Measurements from ENCODE around the gene CSTF3.
A peak's percentile ranks its signal among the peaks of the same experiment; 100 is the strongest.
"Not testable (repeated sequence)": the region's sequence is repeated elsewhere in the genome, so short reads cannot be mapped to it uniquely, and the experiment has no call there.

CSTF3 gene

DNA sequence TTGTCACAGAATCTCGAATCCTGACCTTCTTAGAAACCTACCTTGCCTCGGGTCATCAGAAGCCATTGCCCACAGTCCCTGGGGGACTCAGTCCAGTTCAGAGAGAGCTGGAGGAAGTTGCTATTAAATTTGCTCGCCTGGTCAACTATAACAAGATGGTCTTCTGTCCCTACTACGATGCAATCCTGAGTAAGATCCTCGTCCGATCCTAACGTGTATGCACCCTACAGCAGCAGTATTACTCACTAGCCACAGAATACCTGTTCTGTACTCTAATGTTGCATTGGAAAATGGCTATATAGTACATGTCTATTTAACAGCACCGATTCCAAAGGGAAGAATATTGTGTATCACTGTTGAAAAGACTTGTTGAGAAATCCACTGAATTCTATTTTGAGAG is 88.8 kb downstream of the CSTF3 start:
- no peak for DNase-seq

DNA sequence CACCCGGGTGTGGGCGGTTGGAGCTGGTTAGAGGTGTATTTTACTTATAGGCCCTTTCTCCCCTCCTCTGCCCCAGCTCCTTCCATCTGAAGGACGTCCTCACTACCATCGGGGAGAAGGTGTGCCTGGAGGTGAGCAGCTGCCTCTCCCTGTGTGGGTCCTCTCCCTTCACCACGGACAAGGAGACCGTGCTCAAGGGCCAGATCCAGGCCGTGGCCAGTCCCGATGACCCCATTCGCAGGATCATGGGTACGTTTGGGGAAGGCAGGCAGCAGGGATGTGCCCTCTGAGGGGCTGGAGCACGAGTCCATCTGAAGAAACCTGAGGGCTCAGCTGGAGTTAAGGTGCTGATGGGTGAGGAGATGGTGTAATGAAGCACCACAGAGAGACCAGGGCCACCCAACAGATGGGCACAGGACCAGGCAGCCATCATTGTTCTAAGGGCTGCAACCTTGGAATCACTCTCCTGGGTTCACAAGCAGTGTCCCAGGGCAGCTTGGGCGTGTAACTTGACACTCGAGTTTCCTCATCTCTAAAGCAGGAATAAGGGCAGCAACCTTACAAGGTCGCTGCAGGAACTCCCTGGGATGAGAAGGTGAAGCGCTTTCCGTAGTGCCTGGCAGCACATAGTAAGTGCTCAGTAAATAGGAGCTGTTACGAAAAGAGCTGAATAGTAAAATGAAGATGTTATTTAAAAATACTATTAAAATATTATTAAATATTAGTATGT is 92.5 kb downstream of the CSTF3 start:
- no peak for DNase-seq

DNA sequence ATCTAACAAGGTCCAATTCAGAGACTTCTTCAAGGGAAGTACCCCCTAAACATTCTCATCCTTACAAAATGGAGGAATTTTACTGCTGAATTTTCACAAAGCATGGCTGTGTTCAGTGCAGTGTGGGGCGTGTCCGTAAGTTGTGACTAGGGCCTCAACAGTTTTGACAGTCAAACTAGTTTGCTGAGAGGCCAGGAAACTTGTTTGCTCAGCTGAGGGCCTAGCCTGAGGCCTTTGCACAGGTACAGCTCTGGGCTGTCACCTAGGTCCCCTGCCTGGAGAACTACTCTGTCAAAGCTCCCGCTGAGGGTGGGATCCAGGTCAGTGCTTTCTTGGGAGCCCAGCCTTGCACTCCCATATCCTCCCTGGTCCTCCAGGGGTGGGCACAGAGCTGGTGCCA is 94.0 kb downstream of the CSTF3 start:
- no peak for DNase-seq

DNA sequence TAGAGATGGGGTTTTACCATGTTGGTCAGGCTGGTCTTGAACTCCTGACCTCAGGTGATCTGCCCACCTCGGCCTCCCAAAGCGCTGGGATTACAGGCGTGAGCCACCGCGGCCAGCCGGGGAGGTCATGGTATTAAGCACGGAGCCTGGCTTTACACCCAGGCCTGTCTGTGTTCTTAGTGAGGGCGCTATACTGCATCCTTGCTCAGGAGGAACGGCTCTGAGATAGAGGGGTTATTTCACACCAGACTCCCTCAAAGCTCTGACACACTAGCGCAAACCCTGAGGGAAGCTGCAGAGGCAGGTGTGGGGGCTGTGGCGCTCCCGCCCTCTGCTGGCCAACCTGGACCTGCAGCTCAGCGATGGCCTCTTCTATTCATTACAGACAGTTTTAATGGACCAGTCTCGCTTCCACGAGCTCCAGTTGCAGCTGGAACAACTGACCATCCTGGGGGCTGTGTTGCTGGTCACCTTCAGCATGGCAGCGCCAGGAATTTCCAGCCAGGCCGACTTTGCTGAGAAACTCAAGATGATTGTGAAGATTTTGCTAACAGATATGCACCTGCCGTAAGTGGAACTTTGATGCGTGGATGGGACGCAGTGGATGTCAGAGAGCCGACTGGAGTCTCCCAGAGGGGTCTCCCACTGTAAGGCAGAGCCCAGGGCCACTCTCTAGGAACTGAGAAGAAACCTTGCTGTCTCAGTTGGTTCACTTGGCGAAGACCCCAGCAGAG is 95.7 kb downstream of the CSTF3 start:
- peak; percentile 66 for DNase-seq

DNA sequence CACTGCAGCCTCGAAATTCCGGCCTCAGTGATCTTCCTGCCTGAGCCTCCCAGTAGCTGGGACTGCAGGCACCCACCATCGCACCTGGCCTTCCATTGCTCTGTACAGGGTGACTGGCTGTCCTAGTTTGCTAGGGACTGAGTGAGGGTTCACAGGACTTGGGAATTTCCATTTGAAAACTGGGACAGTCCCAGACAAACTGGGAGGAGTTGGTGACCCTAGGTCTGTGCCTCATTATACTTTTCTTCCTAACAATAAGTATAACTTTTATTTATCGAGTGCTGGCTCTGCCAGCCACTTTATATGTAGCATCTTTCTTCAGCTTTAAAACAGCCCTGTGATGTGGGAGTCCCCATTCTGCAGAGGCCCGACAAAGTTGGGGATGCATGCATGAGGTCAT is 96.4 kb downstream of the CSTF3 start:
- no peak for DNase-seq

DNA sequence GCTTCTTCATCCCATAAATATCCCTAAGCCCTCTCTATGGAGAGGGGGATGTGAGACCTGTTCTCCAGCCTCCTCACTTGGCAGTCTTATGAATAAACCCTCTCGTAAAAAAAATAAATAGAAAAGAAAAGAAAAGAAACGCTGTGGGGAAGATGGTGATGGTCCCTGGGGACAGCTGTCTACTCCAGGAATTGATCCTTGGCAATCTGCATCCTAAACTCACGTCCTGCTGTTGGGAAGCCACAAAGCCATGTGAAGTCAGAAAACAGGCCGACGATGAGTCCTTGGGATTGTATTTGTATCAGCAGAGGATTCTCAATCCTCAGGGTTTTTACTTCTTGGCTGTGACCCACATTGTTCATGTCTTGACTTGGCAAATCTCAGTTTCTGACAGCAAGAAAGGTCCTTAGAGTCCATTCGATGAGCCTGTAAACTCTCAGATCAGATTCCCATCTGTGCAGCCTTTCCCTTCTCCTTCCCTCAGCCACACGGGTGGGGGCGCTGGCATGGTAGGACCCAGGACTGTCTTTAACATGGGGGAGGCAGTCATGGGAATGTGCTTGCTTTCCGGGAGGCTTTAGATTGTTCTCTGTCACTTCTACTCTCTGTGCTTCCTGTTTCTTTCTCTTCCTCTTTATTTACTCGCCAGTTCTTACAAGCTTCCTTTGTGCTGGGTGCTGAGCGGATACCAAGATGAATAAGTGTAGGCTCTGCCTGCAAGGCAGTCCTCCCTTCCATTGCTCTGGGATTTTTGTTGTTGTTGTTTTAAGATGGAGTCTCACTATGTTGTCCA is 97.1 kb downstream of the CSTF3 start:
- DNase-seq, result no peak

DNA sequence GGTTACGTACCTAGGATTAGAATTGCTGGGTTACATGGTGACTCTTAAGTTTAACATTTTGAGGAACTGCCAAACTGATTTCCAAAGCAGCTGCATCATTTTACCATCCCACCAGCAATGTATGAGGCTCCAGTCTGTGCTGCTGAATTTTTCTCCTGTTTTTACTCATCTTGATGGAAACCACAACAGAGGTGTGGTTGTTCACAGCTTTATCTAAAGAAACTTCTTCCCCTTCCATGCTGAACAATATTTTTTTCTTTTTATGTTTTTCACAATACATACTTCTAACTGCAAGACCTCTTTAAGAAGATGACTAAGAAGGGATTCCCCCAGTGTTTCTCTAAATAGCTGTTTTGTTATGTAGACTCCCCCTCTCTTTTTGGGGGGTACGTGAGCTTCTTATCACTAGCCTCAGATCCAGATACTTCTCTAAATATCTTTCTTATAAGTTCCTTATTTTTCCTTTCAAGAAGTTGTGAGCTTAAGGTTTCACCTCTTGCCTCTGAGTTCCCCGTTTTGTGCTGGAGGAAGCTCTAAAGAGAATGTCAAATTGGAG is 97.9 kb downstream of the CSTF3 start:
- DNase-seq, result no peak

DNA sequence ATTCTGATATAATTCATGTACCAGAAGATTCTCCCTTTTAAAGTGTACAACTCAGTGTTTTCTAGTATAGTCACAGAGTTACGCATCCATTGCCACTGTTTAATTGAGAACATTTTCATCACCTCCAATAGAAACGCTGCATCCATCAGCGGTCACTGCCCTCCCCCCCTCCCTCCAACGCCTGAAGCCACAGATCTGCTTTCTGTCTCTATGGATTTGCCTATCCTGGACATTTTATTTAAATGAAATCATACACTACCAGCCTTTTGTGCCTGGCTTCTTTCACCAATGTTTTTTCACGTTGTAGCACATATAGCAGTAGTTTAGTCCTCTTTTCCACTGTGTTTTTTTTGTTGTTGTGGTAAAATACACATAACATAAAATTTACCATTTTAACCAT is 99.1 kb downstream of the CSTF3 start:
- no peak for DNase-seq

DNA sequence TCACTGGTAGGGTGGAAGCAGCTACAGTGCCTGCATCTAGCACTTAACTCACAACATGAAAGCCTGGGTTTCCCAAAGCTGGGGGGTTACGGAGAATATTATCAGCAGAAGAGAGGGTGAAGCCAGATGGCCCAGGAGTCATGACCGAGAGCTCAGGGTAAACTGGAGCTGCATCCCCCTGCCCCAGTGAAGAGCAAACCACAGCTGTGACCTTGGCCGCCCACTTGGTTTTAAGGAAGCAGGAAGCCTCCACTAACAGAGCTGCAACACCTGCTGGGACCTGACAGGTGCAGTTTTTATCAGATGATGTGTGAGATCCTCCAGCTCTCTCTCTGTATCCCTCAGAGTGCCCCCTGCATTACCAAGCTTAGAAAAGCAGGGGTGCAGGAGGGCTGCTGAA is 101.0 kb downstream of the CSTF3 start:
- DNase-seq, result no peak

DNA sequence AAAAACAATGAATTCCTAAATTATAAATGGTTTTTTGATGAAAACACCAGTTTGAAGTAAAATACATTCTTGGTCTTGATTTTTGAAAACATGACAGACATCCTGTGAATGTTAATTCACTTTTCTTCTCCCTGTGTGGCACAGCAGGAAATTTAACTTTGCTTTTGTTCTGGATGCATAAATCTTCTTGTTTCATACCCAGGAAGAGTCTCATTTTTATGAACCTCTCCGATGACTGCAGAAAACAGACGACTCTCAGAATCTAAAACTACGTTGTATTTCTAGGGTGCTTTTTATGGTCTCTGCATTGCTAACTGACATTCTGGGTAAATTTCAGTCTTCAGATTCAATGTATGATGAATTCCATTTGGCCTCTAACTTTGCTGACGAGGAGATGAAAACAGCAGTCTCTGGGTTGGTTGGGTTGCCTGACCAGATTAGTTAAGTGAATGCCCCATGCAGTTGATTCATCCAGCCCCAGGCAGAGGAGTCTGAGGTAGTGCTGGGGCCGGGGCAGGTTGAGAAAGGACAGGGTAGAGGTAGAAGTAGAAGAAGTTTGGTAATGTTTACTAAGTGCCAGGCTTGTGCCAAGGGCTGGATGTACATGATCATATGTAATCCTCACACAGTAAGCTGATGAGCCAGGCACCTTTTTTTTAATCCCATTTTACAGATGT is 101.8 kb downstream of the CSTF3 start:
- no peak for DNase-seq

DNA sequence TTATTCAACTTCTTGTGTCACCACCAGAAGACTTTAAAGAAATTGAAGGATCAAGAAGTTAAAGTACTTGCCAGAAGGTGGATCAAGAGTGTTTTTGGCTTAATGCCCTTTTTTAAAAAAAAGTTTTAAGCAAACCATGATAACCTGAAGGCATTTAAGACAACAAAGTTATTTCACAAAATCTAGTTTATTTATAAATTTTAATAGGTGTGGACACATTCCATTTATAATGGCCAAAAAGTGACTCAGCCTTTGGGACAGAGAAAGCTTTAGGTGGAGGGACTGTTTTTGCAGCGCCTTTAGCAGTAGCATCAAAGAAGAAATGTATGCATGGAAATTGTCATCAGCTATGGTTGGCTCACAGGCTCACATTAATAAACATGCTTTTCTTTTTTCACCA is 104.0 kb downstream of the CSTF3 start:
- no peak for DNase-seq

DNA sequence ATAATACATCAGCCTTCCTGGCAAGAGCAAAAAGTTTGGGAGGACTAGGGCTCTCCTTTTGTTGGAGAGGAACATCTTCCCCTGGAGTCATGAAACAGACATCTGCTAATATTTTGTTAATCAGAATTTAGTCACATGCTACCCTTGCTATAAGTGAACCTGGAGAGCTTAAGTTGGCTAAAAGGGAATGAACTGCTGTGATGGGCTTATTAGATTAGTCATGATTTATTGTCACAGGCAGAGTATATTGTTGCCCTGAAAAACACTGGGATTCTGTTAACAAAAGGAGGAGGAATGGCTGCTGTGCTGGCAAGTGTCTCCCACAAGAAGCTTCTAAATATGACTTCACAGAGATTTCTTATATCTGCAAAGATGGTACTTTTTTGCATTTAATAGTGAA is 105.9 kb downstream of the CSTF3 start:
- no peak for DNase-seq

DNA sequence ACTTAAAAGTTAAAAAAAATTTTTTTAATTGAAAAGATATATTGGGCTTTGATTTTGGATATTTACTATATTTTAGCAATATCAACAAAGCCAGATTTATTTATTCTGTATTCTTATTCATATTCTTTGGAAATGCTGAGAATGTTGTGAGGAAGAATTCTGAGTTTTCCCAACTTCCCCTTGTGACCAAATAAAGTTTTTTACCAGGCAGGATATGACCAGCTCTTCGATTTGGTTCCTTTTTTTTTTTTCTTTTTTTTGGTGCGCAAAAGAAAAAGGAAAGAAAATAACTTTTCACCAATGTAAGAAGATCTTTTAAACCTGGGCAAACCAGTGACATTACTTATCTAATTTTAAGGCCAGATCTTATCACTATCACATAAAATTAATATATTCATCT is 109.0 kb downstream of the CSTF3 start:
- DNase-seq, result no peak

DNA sequence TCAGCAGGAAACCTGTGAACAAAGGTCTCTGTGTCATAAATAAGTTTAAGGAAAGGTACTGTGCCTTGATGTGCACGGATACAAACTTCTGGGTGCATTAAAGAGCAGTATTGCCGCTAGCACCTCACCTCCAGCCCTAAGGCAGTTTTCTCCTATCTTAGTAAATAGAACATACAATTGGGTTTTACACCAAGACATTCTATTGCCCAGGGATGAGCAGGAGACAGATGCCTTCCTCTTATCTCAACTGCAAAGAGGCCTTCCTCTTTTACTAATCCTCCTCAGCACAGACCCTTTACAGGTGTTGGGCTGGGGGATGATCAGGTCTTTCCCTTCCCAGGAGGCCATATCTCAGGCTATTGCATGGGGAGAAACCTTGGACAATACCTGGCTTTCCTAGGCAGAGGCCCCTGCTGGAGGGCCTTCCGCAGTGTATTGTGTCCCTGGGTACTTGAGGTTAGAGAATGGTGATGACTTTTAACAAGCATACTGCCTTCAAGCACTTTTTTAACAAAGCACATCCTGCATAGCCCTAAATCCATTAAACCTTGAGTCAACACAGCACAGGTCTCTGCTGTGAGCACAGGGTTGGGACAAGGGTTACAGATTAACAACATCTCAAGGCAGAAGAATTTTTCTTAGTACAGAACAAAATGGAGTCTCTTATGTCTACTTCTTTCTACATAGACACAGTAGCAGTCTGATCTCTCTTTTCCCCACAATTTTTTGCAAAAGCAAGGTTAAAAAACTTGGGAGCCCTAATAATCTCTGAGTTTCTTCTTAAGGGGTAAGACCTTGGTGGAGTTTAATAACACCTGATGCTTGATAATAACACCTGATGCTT is 111.5 kb downstream of the CSTF3 start:
- DNase-seq, result not testable (repeated sequence)

DNA sequence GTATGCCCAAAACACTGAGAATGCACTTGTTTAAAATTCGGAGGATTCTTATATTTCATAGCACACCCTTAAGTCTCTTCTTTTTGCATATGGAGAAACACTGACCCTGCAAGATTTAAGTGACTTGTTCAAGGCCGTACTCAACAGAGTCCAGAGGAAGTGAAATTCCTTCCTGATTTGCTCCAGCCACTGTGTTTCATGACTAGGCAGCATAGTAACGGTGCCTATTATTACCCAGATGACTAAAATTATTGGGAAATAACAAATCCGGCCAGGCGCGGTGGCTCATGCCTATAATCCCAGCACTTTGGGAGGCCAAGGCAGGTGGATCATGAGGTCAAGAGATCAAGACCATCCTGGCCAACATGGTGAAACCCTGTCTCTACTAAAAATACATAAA is 112.6 kb downstream of the CSTF3 start:
- DNase-seq, result not testable (repeated sequence)

DNA sequence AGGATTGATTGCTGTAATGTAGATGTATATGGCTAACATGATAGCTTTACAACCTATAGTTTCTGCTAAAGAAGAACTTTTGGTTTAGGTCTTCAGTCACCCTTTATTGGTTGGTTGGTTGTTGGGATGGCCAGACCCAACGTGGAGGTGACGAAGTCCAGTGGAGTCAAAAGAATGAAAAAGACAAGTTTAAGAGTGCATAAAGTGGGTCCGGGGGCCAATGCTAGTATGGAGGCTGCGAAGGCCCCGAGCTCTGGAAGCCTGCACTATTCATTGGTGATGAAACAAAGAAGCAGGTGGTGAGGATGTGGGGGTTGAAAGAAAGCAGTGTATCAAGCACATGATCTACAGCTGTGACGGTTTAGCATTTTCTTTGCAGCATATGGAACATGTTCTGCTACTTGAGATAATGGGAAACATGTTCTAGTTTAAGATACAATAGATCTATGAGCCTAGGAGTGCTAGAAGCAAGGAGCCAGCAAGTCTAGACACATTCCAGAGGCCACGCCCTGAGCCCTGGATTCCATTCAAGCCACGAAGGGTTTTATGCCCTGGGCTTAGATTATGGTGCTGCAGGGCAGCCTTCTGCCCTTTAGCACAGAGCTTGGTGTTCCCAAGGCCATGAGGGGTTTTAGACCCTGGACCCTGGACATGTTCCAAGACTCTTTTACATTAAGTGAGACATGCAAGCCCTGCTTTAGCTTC is 115.6 kb downstream of the CSTF3 start:
- DNase-seq, result no peak

DNA sequence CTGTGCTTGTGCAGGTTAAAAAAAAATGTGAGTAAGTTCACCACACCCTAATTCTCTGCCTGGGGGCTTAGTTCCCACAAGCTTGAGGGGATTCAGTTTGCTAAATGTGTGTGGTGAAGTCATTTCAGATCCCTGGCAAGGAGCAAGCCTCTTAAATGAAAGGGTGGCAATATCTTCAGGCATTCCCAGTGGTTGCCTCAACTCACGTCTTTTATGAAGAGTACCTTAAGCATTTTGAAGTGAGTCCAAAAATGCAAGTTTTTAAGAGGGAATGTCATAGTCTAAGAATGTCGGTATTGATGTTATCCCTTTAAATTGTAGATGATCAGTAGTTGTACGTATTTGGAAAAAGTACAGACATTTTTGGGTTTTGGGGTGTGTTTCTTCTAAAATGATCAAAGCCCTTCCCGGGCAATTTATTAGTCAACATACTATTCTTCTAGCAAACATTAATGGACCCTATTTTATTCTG is 117.0 kb downstream of the CSTF3 start:
- no peak for DNase-seq

DNA sequence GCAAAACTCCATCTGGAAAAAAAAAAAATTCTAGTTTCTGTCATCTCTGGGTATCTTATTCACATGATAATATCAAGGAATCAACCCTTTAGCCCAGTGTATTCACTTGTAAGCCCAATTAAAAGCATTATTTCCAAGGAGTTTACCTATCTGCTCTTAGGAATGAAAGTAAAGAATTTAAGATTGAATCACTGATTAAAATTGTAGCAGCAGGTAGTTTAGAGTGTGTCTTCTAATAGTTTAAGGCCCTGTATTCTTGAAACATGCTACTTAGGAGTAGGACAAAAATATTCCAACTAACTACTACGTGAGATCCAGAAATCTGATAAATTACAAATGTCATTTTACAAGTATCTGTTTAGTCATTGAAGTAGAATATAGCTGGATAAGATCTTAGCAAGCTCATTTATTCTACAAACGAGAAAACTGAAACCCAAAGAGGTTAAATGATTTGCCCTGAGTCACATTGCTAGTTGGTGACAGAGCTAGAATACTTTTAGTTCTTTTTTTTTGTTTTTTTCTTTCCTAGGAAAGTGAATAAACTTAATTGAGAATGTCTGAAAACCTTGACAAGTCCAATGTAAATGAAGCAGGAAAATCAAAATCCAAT is 118.0 kb downstream of the CSTF3 start:
- DNase-seq, result no peak

DNA sequence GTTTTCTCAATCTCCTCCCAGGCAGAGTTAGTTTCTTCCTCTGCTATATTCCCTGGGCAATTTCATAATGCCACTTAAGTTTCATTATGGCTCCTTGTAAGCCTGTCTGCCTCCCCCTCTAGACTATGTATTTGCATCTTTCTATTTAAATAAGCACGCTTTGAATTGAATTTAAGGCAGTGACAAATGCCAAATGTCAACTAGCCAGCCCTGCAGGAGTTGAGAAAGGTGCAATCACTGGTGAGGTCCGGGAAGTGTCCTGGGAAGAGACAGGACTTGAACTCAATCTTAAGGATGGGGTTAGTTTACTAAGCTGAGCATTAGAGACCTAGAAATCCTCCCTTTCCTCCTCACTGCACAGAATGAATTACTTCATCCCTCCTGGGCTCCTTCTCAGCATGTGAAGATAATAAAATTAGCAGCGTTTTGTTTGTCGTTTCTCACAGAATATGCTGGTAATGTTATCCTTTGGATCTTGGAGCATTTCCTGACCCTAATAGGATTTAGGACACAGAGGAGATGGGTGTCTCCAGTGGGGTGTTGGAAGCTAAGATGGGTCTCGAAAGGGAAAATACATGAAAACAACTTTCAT is 120.3 kb downstream of the CSTF3 start:
- DNase-seq, result no peak

All from activated CD4-positive, CD25-positive, alpha-beta regulatory T cell treated with anti-CD3 and anti-CD28 coated beads, Interleukin-2, amount 50 U/mL, for 72 hours (primary cell).